HG03460 (cell line): ENCODE results near the gene BAG3.
"Not testable (repeated sequence)": the region's sequence is repeated elsewhere in the genome, so short reads cannot be mapped to it uniquely, and the experiment has no call there.

ENCODE experiments used
- ATAC-seq: cut with Tn5 transposase; IDR thresholded peaks from one replicate; pipeline ENCODE4 v1.9.1; 2021; ENCODE audit not compliant: unreplicated experiment

Gene BAG3

DNA sequence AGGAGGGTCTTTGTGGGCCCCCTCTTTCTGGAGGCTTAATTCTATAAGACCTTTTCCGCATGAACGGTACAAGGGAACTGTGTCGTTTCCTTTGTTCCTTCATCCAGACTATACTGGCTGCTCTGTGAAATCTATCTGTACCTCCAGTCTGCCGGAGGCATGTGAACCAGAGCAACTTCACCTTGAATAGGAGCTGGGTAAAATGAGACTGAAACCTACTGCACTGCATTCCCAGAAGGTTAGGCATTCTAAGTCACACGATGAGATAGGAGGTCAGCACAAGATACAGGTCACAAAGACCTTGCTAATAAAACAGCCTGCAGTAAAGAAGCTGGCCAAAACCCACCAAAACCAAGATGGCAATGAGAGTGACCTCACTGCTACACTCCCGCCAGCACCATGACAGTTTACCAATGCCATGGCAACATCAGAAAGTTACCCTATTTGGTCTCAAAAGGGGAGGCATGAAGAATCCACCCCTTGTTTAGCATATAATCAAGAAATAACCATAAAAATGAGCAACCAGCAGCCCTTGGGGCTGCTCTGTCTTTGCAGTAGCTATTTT lies 37.9 kb downstream of the BAG3 start:
- ATAC-seq: no peak

DNA sequence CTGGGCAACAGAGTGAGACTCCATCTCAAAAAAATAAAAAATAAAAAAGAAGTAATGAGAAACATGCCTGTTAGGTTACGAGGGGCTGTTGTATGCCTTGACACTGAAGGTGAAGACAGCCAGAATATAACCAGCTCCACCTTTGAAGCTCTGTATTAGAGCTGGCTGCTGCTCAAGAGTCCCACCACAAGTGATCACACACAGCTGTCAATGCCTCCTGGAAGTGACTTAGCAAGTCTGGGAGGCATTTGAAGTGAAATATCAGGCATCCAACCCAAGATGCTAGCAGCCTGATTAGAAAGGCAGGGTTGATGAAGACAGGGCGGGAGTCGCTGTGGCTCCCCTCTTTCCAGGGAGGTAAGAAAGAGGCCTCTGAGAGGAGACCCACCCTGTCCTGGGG lies 40.5 kb downstream of the BAG3 start:
- ATAC-seq: no peak

DNA sequence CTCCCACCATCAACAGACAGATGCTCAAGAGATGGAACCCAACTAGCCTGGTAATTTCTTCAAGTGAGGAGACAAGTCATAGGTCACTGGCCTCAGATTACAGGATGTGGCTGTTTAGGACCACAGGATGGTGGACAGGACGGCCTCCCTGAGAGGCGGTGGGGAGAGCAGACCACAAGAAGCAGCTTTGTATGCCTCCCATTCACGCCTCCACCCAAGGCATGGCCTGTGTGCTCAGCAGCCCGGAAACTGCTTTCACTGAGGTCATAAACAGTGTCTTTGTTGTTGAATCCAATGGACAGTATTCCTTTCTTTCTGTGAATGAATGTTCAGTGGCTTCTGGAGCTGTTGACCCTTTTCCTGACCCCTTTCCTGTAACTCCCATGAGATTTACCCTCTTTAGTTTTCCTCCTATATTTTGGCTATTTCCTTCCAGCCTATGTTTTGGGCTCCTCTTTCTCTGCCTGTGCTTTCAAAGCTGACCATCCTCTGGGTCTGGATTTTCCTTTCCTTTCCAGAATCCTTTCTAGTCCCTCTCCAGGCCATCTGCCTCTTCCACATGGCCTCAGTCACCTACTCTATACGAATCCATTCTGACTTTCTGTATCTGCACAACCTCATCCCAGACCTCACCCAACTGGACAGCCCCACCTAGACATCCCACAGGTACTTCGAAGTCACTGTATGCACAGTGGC lies 42.2 kb downstream of the BAG3 start:
- ATAC-seq: peak; percentile 56

DNA sequence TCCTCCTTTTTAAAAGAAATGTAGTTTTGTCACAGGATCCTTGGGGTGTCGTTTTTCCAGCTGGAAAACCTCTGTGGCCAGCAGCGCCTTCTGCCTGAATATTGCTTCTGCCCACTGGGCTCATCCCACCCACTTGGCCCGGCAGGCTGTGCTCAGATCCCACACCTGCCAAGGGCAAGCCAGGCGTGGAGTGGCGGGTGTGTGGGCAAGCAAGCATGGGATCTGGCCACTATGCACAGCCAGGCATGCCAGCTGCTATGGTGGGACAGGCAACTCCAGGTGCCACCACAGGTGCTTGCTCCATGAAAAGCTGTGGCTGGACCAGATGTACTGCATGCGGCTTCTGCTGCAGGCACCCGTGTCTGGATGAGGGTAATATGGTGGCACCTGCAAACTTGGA lies 43.4 kb downstream of the BAG3 start:
- no peak for ATAC-seq

DNA sequence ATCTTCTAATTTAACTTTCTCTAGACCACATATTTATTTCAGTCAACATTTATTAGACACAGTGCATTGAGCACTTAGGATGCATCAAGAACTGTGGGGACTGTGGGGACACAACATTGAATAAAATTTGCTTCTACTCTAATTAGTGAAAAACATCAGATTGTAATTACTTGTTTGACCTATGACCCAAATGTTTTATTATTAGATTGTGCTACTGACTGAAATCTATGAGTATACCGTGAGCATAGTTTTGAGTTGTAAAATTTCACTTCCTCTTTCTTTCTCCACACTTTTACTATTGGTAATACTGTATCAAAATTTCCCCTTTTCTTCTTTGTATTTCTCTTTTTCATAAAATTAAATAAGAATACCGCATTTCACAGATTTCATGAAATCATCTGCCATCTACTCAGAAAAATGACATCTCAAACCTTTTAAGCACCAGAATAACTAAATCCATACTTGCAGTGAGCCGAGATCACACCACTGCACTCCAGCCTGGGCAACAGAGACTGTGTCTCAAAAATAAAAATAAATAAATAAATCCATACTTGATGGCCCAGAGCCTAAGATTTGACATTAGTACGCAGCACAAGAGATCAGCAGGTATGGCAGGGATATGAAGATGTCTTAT lies 49.3 kb downstream of the BAG3 start:
- ATAC-seq: peak; percentile 57

DNA sequence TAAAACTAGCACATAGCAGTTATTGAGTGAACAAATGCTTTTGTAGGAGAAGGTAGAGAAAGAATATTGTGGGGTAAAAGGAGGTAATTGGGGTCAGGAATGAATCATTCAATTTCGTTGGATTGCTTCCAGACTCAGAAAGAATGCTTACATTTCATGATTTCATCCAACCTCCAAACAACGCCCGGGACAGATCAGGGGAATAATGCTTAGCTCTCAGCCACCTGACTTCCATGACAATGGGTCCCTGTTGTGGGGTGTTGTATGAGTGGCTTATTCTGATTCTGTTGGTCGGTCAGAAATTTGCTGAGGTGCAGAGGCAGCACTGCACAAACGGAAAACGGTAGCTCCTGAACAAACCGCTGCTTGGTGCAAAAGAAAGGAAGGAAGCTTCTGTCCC lies 50.7 kb downstream of the BAG3 start:
- no peak for ATAC-seq

DNA sequence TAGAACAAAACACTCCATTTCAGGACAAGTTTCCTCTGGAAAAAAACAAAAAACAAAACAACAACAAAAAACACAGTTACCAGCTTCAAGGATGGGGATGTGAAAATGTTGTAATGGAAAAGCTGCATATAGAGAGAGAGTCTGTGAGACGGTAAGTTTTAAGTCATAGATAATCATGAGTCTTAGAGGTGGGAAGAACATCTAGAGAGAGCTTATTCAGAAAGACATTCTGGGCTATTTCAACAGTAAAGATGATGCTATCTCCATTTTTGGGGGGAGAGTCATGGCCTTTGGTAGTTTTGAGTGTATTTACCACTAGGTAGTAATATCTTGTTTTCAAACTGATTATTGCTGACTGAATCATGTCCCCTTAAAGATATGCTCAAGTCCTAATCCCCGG lies 51.4 kb downstream of the BAG3 start:
- ATAC-seq: no peak

DNA sequence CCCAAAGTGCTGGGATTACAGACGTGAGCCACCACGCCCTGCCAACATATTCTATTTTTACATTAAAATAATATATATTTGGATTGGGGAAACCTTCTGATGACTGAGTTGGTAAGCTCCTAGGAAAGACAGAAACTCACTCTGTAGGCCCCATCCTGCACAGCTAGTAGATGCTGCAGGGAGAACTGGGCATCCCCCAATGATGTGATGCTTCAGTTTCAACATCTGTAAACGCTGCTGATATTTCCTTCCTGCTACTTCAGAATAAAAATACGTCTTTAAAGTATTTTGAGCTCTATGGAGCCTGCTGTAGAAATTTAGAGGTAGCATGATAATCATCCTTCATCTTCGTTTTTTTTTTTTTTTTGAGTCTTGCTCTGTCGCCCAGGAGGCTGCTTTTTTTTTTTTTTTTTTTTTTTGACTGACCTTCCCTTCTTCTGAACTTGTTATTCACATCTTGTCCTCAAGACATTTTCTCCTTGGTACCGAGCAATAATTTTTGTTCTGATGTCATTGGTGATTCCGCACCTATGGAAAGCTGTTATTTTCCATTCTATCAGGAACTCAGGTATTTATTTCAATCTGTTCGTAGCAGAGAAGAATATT lies 52.8 kb downstream of the BAG3 start:
- no peak for ATAC-seq

DNA sequence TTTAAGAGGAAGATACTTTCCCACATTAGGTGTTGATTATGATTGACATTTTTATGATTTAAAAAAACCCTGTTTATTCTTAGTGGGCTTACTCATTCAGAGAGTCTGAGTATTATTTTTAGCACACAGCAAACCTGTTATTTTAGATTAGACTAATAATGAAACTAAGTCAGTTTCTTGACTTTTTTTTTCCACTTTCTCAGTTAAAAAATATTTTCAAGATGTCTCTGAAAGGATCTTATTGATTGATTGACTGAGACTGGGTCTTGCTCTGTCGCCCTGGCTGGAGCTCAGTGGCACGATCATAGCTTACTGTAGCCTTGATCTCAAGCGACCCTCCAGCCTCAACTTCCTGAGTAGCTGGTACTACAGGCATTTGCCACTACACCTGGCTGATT lies 54.3 kb downstream of the BAG3 start:
- peak; percentile 62 for ATAC-seq

DNA sequence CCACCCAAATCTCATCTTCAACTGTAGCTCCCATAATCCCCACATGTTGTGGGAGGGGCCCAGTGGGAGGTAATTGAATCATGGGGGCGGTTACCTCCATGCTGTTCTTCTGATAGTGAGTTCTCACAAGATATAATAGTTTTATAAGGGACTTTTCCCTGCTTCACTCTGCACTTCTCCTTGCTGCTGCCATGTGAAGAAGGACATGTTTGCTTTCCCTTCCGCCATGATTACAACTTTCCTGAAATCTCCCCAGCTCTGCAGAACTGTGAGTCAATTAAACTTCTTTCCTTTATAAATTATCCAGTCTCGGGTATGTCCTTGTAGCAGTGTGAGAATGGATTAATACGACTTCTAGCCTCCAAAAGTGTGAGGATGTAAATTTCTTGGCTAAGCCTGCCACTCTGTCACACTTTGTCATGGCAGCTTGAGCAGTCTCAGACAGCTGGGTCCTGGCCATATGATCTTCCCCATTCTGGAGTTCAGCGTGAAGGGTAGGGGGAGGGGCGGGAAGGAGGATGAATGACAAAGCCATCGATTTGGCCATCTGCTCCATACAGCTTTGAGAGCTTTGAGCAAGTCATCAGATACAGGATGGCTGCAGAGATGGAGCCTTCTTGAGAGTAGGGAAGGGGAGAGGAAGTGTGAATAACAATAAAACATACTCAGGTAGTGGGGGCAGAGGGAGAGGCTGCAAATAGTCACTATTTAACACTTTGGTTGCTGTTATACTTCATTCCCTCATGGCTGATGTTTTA lies 55.5 kb downstream of the BAG3 start:
- ATAC-seq: no peak

DNA sequence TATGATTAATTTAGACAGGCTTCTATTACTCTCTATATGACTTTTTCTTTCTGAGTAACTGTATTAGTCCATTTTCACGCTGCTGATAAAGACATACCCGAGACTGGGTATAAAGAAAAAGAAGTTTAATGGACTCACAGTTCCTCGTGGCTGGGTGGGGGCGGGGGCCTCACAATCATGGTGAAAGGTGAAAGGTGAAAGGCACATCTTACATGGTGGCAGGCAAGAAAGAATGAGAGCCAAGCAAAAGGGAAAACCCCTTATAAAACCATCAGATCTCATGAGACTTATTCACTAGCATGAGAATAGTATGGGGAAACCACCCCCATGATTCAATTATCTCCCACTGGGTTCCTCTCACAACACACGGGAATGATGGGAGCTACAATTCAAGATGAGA lies 56.2 kb downstream of the BAG3 start:
- not testable (repeated sequence) for ATAC-seq

DNA sequence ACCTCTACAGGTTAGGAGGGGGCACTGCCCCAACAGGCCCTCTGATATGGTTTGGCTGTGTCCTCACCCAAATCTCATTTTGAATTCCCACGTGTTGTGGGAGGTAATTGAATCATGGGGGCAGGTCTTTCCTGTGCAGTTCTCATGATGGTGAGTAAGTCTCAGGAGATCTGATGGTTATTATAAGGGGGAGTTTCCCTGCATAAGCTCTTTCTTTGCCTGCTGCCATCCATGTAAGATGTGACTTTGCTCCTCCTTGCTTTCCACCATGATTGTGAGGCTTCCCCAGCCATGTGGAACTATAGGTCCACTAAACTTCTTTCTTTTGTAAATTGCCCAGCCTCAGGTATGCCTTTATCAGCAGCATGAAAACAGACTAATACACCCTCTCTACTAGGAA lies 59.8 kb downstream of the BAG3 start:
- not testable (repeated sequence) for ATAC-seq

DNA sequence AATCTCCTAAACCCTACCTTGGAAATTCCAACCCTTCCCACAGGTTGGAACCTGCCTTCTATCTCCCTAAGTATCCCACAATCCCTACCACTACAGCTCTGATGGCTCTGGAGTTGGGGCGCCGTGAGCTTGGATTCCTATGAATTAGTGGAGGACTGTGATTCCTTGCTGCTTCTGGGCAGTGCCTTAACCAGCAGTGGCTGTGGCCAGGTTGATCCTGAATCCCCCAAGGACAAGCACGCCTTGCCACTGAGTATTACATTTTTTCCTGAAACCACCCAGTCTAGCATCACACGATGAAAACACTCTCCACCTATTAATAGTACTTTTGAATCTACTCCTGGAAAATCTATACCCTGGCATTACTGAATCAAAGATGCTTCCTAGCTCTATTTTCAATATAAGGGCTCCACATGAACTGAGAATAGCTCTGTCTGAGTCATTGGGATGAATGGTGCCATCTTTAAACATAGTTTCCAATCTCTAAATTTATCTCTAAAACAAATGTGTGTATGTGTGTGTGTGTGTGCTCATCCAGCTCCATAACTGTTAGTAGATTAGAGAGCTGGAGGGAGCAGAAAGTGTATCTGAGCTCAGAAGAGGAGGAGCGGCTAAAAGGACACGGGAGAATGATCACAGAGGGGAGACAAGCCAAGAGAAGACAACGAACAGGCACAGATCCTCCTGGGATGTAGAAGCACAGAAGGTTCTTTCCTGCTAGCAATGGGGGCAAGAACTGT lies 62.7 kb downstream of the BAG3 start:
- ATAC-seq: no peak

DNA sequence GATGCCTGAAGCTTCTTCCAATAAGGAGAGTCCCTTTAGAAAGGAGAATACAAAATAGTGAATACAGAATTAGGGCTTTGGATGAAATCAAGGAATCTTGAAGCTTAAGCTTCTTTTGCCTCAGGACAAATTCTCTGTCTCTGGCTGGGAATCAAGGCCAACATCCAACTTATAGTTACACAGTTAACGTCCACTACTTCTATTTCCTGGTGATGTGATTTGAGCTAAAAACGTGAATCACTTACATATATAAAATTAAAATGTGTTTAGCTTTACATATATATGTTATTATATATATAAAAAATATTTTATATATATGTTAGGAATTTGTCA lies 63.3 kb downstream of the BAG3 start:
- no peak for ATAC-seq

DNA sequence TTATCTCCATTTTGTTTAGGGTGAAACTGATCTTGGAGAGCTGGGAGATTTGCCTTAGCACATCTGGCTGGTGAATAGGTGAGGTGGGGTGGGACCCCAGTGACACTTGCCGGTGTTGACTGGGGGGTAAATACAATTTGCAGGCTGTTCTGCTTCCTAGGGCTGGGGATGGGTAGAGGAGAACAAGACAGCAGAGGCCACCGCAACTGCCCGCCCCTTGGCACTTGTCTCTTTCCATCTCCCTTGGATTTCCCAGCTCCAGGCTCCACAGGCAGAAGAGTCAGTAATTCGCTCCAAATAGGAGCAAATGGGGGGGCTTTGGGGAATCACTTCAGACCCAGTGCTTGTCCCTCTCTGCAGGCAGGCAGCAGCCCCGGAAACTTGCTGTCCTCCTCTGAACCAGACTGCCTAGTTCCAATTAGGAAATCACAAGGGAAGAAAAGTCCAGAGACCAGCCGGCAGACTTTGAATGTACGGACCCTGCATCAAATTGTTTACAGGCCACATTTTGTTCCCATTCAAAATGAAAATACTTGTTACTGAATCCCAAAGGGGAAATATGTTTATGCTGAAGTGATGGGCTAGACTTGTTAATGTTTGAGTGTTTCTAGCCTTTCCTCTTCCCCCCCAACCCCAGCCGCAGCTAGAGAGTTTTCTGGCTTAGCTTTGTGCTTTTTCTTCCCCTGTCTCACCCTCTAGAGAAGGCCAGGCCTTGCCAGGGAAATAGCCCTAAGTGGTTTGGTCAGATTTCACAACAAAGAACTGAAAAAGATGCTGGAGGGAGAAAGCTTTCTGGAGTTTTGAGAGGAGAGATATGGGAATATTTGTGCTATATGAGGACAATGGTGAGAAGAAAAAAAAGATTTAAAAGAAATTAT lies 64.7 kb downstream of the BAG3 start:
- no peak for ATAC-seq

DNA sequence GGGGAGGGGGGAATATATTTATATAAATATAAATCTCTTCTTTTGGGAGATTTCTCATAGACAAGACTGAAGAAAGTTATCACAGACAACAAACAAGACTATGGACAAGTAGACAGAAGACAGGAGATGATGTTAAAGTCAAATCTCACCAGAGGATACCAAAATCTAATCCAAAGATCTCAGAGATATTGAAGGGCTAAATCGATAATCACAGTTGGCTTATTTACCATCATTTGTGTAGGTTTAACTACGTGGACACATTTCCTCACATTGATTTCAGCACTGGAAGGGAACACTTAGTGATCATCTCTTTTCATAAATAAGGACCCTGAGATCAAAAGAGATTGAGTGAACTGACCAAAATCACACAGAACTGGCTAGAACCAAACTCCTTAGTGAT lies 72.0 kb downstream of the BAG3 start:
- no peak for ATAC-seq

DNA sequence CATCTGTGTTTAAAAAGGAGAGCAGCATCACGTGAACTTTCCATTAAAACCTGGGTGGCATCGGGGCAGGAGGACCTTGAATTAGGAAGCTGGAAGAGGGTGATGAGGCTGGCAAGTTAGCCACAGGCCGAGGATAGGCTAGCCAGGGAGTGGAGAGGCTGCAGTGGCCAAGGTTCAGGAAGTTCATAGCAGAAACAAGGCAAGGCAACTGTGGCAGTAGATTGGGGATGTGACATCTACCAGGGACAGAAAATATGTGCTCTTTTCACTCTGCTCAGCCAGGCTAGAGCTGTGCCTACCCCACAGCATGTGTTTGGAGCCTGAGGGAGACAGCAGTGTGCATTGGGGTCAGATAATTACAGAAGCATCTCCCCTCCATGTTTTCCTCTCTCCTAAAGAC lies 72.4 kb downstream of the BAG3 start:
- no peak for ATAC-seq

DNA sequence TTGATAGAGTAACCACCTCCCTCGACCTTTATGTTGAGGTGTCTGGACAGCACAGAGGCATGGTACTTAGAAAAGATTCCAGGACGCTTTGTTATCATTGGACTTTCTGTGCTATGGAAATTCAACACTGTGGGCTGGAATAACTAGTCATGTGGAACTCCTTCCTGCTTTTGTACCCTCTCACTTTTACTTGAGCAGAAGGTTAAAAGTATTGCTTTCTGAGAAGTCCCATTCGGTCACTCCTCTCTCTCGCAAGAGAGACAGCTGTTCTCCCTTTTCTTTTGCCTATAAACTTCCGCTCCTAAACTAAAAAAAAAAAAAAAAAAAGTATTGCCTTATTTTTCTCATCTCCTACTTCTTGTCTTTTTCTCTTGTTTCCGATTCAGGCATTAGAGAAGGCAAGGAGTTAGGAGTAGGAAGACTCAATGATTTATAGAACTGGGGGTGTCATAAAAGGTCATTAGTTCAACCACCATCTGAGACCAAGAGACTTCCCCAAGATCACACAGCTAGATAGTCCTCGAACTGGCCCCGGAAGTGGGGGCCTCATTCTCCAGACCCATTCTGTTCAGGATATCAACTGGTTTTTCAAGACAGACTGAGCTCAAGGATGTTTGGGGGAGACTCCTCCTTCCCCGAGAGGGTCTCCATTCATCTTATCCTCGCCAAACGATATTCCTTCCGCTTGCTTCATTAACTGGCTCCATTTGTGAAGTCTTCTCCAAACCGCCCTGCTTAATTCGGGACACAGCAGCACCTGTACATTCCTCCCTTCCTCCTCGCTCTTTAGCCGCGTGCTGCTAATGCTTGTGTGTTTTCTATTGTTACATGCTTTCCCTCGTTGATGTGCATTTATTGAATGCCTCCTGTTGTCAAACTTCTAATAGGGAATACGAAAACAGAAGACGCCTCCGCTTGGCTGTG lies 73.7 kb downstream of the BAG3 start:
- ATAC-seq: peak; percentile 9

DNA sequence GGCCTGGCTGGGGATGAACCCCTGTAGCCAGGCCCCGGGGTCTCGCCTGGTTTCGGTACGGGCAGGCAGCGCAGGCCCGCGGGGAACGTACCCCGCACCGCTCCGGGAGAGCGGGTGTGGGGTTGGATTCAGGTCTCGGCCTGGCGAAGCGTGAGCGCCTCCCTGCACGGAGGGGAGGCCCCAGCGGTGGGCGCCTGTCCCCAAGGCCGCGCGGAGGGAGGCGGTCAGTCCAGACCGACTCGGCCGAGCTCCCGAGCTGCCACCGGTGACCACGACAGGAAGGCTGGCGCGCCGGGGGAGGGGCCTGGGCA lies 74.3 kb downstream of the BAG3 start:
- no peak for ATAC-seq
